Measurements from ENCODE around the gene CYP19A1.
"Not testable (repeated sequence)": the region's sequence is repeated elsewhere in the genome, so short reads cannot be mapped to it uniquely, and the experiment has no call there.

The CYP19A1 gene

GRCh38 chr15:51201581-51201980 lies 136.8 kb downstream of the CYP19A1 start:
- DNase-seq, result no peak

GRCh38 chr15:51200792-51201191 lies 137.6 kb downstream of the CYP19A1 start:
- DNase-seq, result no peak

GRCh38 chr15:51199541-51199940 lies 138.9 kb downstream of the CYP19A1 start:
- DNase-seq, result no peak

GRCh38 chr15:51198701-51199232 lies 139.6 kb downstream of the CYP19A1 start:
- no peak for DNase-seq

- DNase-seq, result no peak
Measured at GRCh38 chr15:51195459-51195858, 142.9 kb downstream of the CYP19A1 start.

GRCh38 chr15:51193979-51194378 lies 144.4 kb downstream of the CYP19A1 start:
- no peak for DNase-seq

- DNase-seq, result no peak
Measured at GRCh38 chr15:51193526-51193925, 144.9 kb downstream of the CYP19A1 start.

GRCh38 chr15:51192521-51193280 lies 145.7 kb downstream of the CYP19A1 start:
- DNase-seq, result peak; percentile 92

GRCh38 chr15:51191766-51192165 lies 146.6 kb downstream of the CYP19A1 start:
- DNase-seq, result no peak

- no peak for DNase-seq
Measured at GRCh38 chr15:51191072-51191670, 147.2 kb downstream of the CYP19A1 start.

GRCh38 chr15:51190424-51191068 lies 147.8 kb downstream of the CYP19A1 start:
- DNase-seq, result no peak

GRCh38 chr15:51189669-51190385 lies 148.6 kb downstream of the CYP19A1 start:
- no peak for DNase-seq

- DNase-seq, result not testable (repeated sequence)
Measured at GRCh38 chr15:51188791-51189190, 149.6 kb downstream of the CYP19A1 start.

GRCh38 chr15:51186891-51187290 lies 151.5 kb downstream of the CYP19A1 start:
- DNase-seq, result no peak

GRCh38 chr15:51186181-51186705 lies 152.2 kb downstream of the CYP19A1 start:
- peak; percentile 51 for DNase-seq

GRCh38 chr15:51185213-51186159 lies 152.9 kb downstream of the CYP19A1 start:
- no peak for DNase-seq

- no peak for DNase-seq
Measured at GRCh38 chr15:51184627-51185026, 153.8 kb downstream of the CYP19A1 start.

- no peak for DNase-seq
Measured at GRCh38 chr15:51183076-51183475, 155.3 kb downstream of the CYP19A1 start.

- no peak for DNase-seq
Measured at GRCh38 chr15:51181905-51182304, 156.5 kb downstream of the CYP19A1 start.

- DNase-seq, result no peak
Measured at GRCh38 chr15:51181221-51181620, 157.2 kb downstream of the CYP19A1 start.

- DNase-seq, result no peak
Measured at GRCh38 chr15:51180534-51180933, 157.9 kb downstream of the CYP19A1 start.

- DNase-seq, result no peak
Measured at GRCh38 chr15:51180011-51180410, 158.4 kb downstream of the CYP19A1 start.

Data from femur (tissue), 1 donor.